Mammary epithelial cell (primary cell): ENCODE measurements around the gene GRID1.

Experiments used
- EZH2 ChIP-seq: IDR thresholded peaks from 2 replicates; pipeline ENCODE4 v1.6.1; 2012; ENCODE audit warnings: low read length, inconsistent platforms, borderline replicate concordance
- TF ChIP-seq, protein P1 (sequence below), 2 donors: IDR thresholded peaks in 1 of 2; conservative IDR thresholded peaks in 1 of 2; 2 replicates each; pipeline ENCODE4 v1.5.1; 2011 to 2012; ENCODE audit warnings: inconsistent platforms in 2 of 2, low read length in 2 of 2, mild to moderate bottlenecking in 2 of 2, control low read depth in 1 of 2, low read depth in 1 of 2; ENCODE audit not compliant: insufficient read depth in 1 of 2; ENCODE audit errors: extremely low read depth in 1 of 2

DNA sequence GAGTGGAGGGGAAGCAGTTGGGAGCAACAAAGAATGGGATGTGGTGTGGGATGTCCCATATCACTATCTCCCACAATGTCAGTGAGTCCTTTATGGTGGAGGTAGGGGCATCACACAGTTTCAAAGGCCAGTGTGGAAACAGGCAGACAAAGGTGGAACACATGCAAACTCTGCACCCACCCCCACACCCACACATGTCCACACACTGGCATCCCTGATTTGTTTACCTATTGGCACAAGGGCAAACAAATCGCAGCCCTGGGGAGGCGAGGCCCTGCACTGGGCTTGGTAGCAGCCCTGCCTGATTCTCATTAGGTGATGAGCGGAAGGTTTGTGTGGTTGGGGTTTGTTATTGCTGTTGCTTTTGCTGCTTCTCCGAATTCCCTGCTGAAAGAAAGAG is 243.3 kb downstream of the GRID1 start:
- TF ChIP-seq EZH2, result no peak
- TF ChIP-seq, protein P1, sequence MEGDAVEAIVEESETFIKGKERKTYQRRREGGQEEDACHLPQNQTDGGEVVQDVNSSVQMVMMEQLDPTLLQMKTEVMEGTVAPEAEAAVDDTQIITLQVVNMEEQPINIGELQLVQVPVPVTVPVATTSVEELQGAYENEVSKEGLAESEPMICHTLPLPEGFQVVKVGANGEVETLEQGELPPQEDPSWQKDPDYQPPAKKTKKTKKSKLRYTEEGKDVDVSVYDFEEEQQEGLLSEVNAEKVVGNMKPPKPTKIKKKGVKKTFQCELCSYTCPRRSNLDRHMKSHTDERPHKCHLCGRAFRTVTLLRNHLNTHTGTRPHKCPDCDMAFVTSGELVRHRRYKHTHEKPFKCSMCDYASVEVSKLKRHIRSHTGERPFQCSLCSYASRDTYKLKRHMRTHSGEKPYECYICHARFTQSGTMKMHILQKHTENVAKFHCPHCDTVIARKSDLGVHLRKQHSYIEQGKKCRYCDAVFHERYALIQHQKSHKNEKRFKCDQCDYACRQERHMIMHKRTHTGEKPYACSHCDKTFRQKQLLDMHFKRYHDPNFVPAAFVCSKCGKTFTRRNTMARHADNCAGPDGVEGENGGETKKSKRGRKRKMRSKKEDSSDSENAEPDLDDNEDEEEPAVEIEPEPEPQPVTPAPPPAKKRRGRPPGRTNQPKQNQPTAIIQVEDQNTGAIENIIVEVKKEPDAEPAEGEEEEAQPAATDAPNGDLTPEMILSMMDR (conservative IDR thresholded peaks at IDR 0.05 in 1 of 2, IDR thresholded peaks at IDR 0.05 in 1 of 2; ENCODE audit: extremely low read depth in 1 of 2, insufficient read depth in 1 of 2, low read depth in 1 of 2, low read length in 2 of 2), result no peak
